ENCODE measurements around the gene MFAP1. TPM values are rescaled to one million over a fixed set of nuclear protein-coding genes. Genes with fewer than 3 reads are reported as not detected.

MFAP1 gene
- polyA plus RNA-seq, 3 donors from 2014 or later, result 6.7 to 21.3 (median 10.4) TPM

GRCh38 chr15:43779016-43779415, 45.5 kb downstream of the MFAP1 start:
- no peak for DNase-seq
- peaks cover 9 to 22% (median 11%) of the 10 kb centered on the region in 3 donors for H3K27me3 Mint-ChIP-seq (ENCODE audit: low read depth in 3 of 3)
- H3K36me3 Mint-ChIP-seq, result peaks cover 0 to 3% (median 0%) of the 10 kb centered on the region in 3 donors
- no peaks in the 10 kb centered on the region for H3K9me3 Mint-ChIP-seq
- peak overlapping the region in 1 of 6 donors; percentile 51 for H3K27ac Mint-ChIP-seq
- H3K4me3 Mint-ChIP-seq, result peak overlapping the region in 3 of 5 donors; percentile 12 to 39 (median 34)
- peaks cover 19 to 23% of the 10 kb centered on the region in 2 donors for H3K4me1 Mint-ChIP-seq

- peak; percentile 84 to 86 (median 86) for DNase-seq
- Mint-ChIP-seq H3K27ac (peak overlapping the region; percentile 74 to 93 (median 90)), H3K9me3 (no peaks in the 10 kb centered on the region), H3K36me3 (peaks cover 0 to 5% (median 2%) of the 10 kb centered on the region in 3 donors), H3K27me3 (ENCODE audit: low read depth in 3 of 3) (peaks cover 8 to 20% (median 14%) of the 10 kb centered on the region in 3 donors), H3K4me3 (peak overlapping the region; percentile 92 to 95 (median 93)), H3K4me1 (peaks cover 19 to 23% of the 10 kb centered on the region in 2 donors)
Measured at GRCh38 chr15:43777267-43777914, 47.1 kb downstream of the MFAP1 start.

- Mint-ChIP-seq H3K27ac (peak within 1 kb of the TSS; percentile 79 to 93 (median 90)), H3K4me3 (peak within 1 kb of the TSS; percentile 92 to 95 (median 93)), H3K4me1 (peaks cover 19 to 23% of the 10 kb centered on the region in 2 donors), H3K27me3 (ENCODE audit: low read depth in 3 of 3) (peaks cover 8 to 22% (median 14%) of the 10 kb centered on the region in 3 donors), H3K36me3 (peaks cover 0 to 11% (median 8%) of the 10 kb centered on the region in 3 donors), H3K9me3 (no peaks in the 10 kb centered on the region)
- peak; percentile 64 to 70 (median 69) for DNase-seq
Measured at GRCh38 chr15:43776718-43777266, 47.7 kb downstream of the MFAP1 start, which contains the start of gene ELL3. ELL3 (minus strand) TSS chr15:43776966; CDS start chr15:43776901, 65 bp downstream.

GRCh38 chr15:43776101-43776717, 48.3 kb downstream of the MFAP1 start:
- H3K27ac Mint-ChIP-seq, result peak overlapping the region in 3 of 6 donors; percentile 11 to 79 (median 42)
- peaks cover 19 to 23% of the 10 kb centered on the region in 2 donors for H3K4me1 Mint-ChIP-seq

GRCh38 chr15:43775411-43775965, 49.0 kb downstream of the MFAP1 start:
- H3K9me3 Mint-ChIP-seq, result no peaks in the 10 kb centered on the region
- no peak for DNase-seq
- H3K4me3 Mint-ChIP-seq, result peak overlapping the region; percentile 13 to 95 (median 92)
- peaks cover 19 to 23% of the 10 kb centered on the region in 2 donors for H3K4me1 Mint-ChIP-seq
- H3K36me3 Mint-ChIP-seq, result peaks cover 0 to 24% (median 10%) of the 10 kb centered on the region in 3 donors
- H3K27ac Mint-ChIP-seq, result peak overlapping the region in 4 of 6 donors; percentile 30 to 79 (median 57)
- H3K27me3 Mint-ChIP-seq (ENCODE audit: low read depth in 3 of 3), result peaks cover 8 to 27% (median 14%) of the 10 kb centered on the region in 3 donors

More at GRCh38 chr15:43776101-43776717, 48.3 kb downstream of the MFAP1 start:
- Mint-ChIP-seq H3K9me3 (no peaks in the 10 kb centered on the region), H3K4me3 (peak overlapping the region; percentile 92 to 95 (median 93)), H3K27me3 (ENCODE audit: low read depth in 3 of 3) (peaks cover 8 to 24% (median 14%) of the 10 kb centered on the region in 3 donors), H3K36me3 (peaks cover 0 to 16% (median 10%) of the 10 kb centered on the region in 3 donors)
- no peak for DNase-seq

- Mint-ChIP-seq H3K9me3 (no peaks in the 10 kb centered on the region), H3K36me3 (peaks cover 4 to 38% (median 21%) of the 10 kb centered on the region in 3 donors), H3K27ac (peak overlapping the region; percentile 26 to 72 (median 40)), H3K27me3 (ENCODE audit: low read depth in 3 of 3) (peaks cover 8 to 29% (median 14%) of the 10 kb centered on the region in 3 donors), H3K4me1 (peaks cover 18 to 23% of the 10 kb centered on the region in 2 donors), H3K4me3 (no peak overlapping the region)
- no peak for DNase-seq
Measured at GRCh38 chr15:43774062-43774461, 50.4 kb downstream of the MFAP1 start.

GRCh38 chr15:43772624-43773023, 51.9 kb downstream of the MFAP1 start:
- peaks cover 11 to 15% of the 10 kb centered on the region in 2 donors for H3K4me1 Mint-ChIP-seq
- peaks cover 4 to 43% (median 26%) of the 10 kb centered on the region in 3 donors for H3K36me3 Mint-ChIP-seq
- H3K27ac Mint-ChIP-seq, result no peak overlapping the region
- H3K9me3 Mint-ChIP-seq, result no peaks in the 10 kb centered on the region
- H3K27me3 Mint-ChIP-seq (ENCODE audit: low read depth in 3 of 3), result peaks cover 10 to 25% (median 12%) of the 10 kb centered on the region in 3 donors
- no peak overlapping the region for H3K4me3 Mint-ChIP-seq
- no peak for DNase-seq

GRCh38 chr15:43771816-43772215, 52.7 kb downstream of the MFAP1 start:
- DNase-seq, result no peak
- peaks cover 3 to 19% (median 5%) of the 10 kb centered on the region in 3 donors for H3K27me3 Mint-ChIP-seq (ENCODE audit: low read depth in 3 of 3)
- peak overlapping the region in 1 of 6 donors; percentile 43 for H3K27ac Mint-ChIP-seq
- peaks cover 4 to 8% of the 10 kb centered on the region in 2 donors for H3K4me1 Mint-ChIP-seq
- peaks cover 4 to 44% (median 26%) of the 10 kb centered on the region in 3 donors for H3K36me3 Mint-ChIP-seq
- H3K9me3 Mint-ChIP-seq, result no peaks in the 10 kb centered on the region
- H3K4me3 Mint-ChIP-seq, result no peak overlapping the region

- no peak overlapping the region for H3K4me3 Mint-ChIP-seq
- peaks cover 2 to 8% of the 10 kb centered on the region in 2 donors for H3K4me1 Mint-ChIP-seq
- DNase-seq, result peak; percentile 49 to 56 (median 50)
- no peaks in the 10 kb centered on the region for H3K9me3 Mint-ChIP-seq
- H3K27ac Mint-ChIP-seq, result peak overlapping the region in 5 of 6 donors; percentile 18 to 76 (median 74)
- peaks cover 10 to 58% (median 36%) of the 10 kb centered on the region in 3 donors for H3K36me3 Mint-ChIP-seq
- peaks cover 3 to 12% (median 3%) of the 10 kb centered on the region in 3 donors for H3K27me3 Mint-ChIP-seq (ENCODE audit: low read depth in 3 of 3)
Measured at GRCh38 chr15:43769584-43770228, 54.8 kb downstream of the MFAP1 start.

GRCh38 chr15:43763819-43764446, 60.6 kb downstream of the MFAP1 start:
- H3K36me3 Mint-ChIP-seq, result peaks cover 19 to 49% (median 25%) of the 10 kb centered on the region in 3 donors
- peaks cover 0 to 9% of the 10 kb centered on the region in 2 donors for H3K4me1 Mint-ChIP-seq
- H3K4me3 Mint-ChIP-seq, result no peak overlapping the region
- H3K27me3 Mint-ChIP-seq (ENCODE audit: low read depth in 3 of 3), result peaks cover 0 to 3% (median 3%) of the 10 kb centered on the region in 3 donors
- H3K27ac Mint-ChIP-seq, result peak overlapping the region in 3 of 6 donors; percentile 55 to 90 (median 76)
- no peaks in the 10 kb centered on the region for H3K9me3 Mint-ChIP-seq
- DNase-seq, result no peak

GRCh38 chr15:43762824-43763223, 61.7 kb downstream of the MFAP1 start:
- DNase-seq, result no peak
- Mint-ChIP-seq H3K36me3 (peaks cover 19 to 47% (median 22%) of the 10 kb centered on the region in 3 donors), H3K4me1 (peaks cover 0 to 9% of the 10 kb centered on the region in 2 donors), H3K27me3 (ENCODE audit: low read depth in 3 of 3) (peaks cover 0 to 5% (median 2%) of the 10 kb centered on the region in 3 donors), H3K9me3 (no peaks in the 10 kb centered on the region), H3K27ac (peak overlapping the region in 2 of 6 donors; percentile 17 to 66), H3K4me3 (no peak overlapping the region)

Measured in immature natural killer cell (primary cell).